Esophagus squamous epithelium (tissue), 4 donors: ENCODE results near the gene CDH2.

Experiments used
- CTCF ChIP-seq, 6 experiments: fragments of 450-650 bp in 4 of 6; fragments of 200-600 bp in 2 of 6; sonication (generic) in 2 of 6; IDR thresholded peaks; one replicate each; pipeline ENCODE4 v1.5.1; 2016 to 2019; ENCODE audit warnings: antibody characterized with exemption in 6 of 6, mild to moderate bottlenecking in 4 of 6, moderate library complexity in 4 of 6
- POLR2A ChIP-seq, 4 donors: fragments of 450-650 bp; IDR thresholded peaks; one replicate each; pipeline ENCODE4 v1.6.1; 2017; ENCODE audit warnings: antibody characterized with exemption in 4 of 4, mild to moderate bottlenecking in 4 of 4, moderate library complexity in 3 of 4

- TF ChIP-seq CTCF (IDR thresholded peaks at IDR 0.05) (no peak), POLR2A (IDR thresholded peaks at IDR 0.05) (no peak)
Measured at GRCh38 chr18:28143725-28144124, 33.2 kb downstream of the CDH2 start.
